ENCODE results near the gene LHX2.
"Not testable (repeated sequence)": the region's sequence is repeated elsewhere in the genome, so short reads cannot be mapped to it uniquely, and the experiment has no call there.

Gene LHX2

GRCh38 chr9:124011460-124012301 lies at the start of gene LHX2:
LHX2 (plus strand) TSS chr9:124011768; CDS start chr9:124012349, 581 bp downstream.
- no peak for DNase-seq

GRCh38 chr9:123964761-123965160 lies 46.8 kb upstream of the LHX2 start:
- no peak for DNase-seq

- DNase-seq, result no peak
Observed at GRCh38 chr9:123965801-123966686, 45.5 kb upstream of the LHX2 start.

GRCh38 chr9:123967323-123967722 lies 44.2 kb upstream of the LHX2 start:
- no peak for DNase-seq

GRCh38 chr9:123972618-123973017 lies 39.0 kb upstream of the LHX2 start:
- DNase-seq, result no peak

- no peak for DNase-seq
Observed at GRCh38 chr9:123973590-123974223, 37.9 kb upstream of the LHX2 start.

GRCh38 chr9:123974471-123974870 lies 37.1 kb upstream of the LHX2 start:
- DNase-seq, result no peak

GRCh38 chr9:123975871-123976270 lies 35.7 kb upstream of the LHX2 start:
- DNase-seq, result no peak

GRCh38 chr9:123976579-123976978 lies 35.0 kb upstream of the LHX2 start:
- not testable (repeated sequence) for DNase-seq

- no peak for DNase-seq
Observed at GRCh38 chr9:123978981-123979380, 32.6 kb upstream of the LHX2 start.

GRCh38 chr9:123982535-123982934 lies 29.0 kb upstream of the LHX2 start:
- no peak for DNase-seq

GRCh38 chr9:123983047-123983446 lies 28.5 kb upstream of the LHX2 start:
- no peak for DNase-seq

- no peak for DNase-seq
Observed at GRCh38 chr9:123984802-123985201, 26.8 kb upstream of the LHX2 start.

- DNase-seq, result no peak
Observed at GRCh38 chr9:123985869-123986268, 25.7 kb upstream of the LHX2 start.

- DNase-seq, result no peak
Observed at GRCh38 chr9:123990427-123990826, 21.1 kb upstream of the LHX2 start.

- not testable (repeated sequence) for DNase-seq
Observed at GRCh38 chr9:123992679-123993078, 18.9 kb upstream of the LHX2 start.

- DNase-seq, result no peak
Observed at GRCh38 chr9:123996731-123997421, 14.7 kb upstream of the LHX2 start.

GRCh38 chr9:123997665-123998277 lies 13.8 kb upstream of the LHX2 start:
- DNase-seq, result no peak

GRCh38 chr9:123998278-123998925 lies 13.2 kb upstream of the LHX2 start:
- no peak for DNase-seq

GRCh38 chr9:123998970-123999621 lies 12.5 kb upstream of the LHX2 start:
- no peak for DNase-seq

- no peak for DNase-seq
Observed at GRCh38 chr9:123999661-124000060, 11.9 kb upstream of the LHX2 start.
